GM18873 (cell line): ENCODE results near the gene GBX1.

Experiments
- ATAC-seq: cut with Tn5 transposase; IDR thresholded peaks from one replicate; pipeline ENCODE4 v1.9.1; 2021; ENCODE audit warnings: mild to moderate bottlenecking, moderate library complexity, moderate number of reproducible peaks; ENCODE audit not compliant: unreplicated experiment, low FRiP score

The GBX1 gene

DNA sequence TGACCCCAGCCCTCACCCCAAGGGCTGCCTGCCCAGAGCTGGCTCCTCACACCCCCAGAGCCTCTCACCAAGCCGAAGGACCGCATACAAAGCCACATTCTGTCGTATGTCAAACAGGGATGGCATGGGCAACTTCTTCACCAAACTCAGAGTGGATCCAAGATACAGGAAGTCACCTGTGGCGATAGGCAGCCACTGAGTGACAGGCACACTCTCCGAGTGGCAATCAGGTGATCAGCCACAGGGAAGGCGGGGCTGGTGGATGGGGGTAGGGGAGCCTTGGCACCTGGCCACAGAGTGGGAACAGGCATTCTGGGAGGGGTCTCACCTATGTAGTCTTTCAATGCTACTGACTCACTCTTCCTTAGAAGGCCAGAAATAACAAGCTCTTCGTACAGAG, 26.7 kb upstream of the GBX1 start:
- no peak for ATAC-seq

DNA sequence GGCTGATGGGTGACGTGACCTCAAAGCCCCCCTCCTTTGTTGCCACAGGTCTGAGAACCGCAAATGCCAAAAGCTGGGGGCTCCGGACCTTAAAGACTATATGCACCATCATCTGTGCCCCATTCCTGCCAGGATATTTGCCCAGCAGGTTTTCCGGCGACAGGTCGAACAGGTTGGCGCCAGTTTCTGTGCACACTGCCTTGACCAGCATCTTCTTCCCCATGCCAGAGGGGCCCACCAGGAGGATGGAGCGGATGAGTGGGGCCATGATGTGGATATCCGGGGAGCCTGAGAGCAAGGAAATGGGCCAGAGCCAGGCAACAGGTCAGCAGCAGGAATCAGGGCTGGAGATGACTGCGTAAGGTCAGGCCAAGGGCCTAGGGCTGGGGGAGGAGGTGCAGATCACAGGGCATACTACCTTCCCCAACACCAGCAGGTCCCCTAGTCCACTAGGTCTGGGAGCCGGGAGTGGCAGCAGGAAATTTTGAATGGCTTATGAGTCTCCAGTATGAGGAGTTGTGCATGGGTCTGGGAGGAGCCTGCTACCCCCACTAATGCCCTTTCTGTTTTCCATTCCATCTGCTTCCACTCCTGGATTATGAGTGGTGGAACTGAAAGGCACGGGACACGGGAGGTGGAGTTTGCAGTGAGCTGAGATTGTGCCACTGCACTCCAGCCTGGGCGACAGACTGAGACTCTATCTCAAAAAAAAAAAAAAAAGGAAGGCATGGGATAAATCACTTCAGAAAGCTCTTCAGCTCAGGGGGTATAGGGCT, 25.9 kb upstream of the GBX1 start:
- ATAC-seq, result no peak

DNA sequence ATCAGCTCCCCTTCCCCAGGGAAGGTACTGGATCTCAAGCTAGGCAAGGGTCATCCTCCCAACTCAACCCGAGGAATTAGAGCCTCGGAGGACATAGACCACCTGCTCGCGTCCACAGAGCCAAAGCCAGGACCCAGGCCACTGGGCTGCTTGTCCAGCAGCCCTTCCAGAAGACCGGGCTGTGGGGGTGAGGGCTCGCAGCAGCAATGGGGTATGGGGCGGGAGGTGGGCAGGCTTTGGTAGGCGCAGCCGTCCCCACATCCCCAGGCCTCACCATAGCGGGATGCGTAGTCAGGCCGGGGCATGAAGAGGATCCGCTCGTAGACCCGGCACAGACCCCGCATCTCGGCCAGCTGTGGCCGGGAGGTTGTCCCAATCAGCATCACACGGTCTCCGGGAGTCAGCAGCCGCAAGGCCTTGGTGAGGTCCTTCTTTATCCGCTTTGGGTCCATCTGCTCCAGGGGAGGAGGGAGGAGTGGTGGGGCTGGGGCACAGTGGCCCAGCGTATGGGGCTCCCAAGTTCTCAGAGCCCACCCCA, 24.6 kb upstream of the GBX1 start:
- ATAC-seq, result no peak

DNA sequence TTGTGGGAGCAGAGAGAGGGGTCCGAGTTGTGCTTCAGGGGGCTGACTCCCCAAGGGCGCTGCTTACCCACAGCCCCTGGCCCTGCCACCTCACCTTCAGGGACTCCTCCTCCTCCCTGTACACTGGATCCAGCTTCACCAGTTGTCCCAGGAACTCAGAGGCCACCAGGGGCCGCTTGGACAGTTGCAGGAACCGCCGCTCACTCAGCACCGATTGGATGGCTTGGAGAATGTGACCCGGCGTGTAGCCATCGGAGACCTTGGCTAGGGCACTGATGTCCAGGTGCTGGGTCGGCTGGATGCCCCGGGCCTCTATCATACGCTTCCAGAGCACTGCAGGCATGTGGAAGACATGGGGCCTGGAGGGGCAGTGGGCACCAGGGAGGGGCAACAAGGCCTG, 24.1 kb upstream of the GBX1 start:
- no peak for ATAC-seq

DNA sequence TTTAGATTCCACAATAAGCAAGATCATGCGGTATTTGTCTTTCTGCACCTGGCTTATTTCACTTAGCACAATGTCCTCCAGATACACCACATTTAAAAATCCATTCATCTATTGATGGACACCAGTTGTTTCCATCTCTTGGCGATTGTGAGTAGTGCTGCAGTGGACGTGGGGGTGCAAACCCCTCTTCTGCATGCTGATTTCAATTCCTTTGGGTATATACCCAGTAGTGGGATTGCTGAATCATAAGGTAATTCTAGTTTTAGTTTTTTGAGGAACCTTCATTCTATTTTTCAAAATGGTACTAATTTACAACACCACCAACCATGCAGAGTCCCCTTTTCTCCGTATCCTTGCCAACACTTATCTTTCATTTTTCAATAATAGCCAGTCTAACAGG, 21.5 kb upstream of the GBX1 start:
- ATAC-seq, result no peak

DNA sequence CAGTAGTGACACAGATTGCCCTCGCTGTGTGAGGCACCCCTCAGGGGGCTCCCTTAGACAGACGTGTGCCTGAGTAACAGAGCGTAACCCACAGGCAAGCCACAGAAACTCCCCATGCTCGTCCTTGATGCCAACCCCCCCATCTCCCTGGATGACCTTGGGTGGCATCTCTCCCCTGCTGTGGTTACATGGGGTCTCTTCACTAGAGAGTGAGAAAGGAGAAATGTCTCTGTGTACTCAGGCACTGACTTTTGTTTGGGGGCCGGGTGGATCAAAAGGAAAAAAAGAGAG, 20.7 kb upstream of the GBX1 start:
- ATAC-seq, result no peak

DNA sequence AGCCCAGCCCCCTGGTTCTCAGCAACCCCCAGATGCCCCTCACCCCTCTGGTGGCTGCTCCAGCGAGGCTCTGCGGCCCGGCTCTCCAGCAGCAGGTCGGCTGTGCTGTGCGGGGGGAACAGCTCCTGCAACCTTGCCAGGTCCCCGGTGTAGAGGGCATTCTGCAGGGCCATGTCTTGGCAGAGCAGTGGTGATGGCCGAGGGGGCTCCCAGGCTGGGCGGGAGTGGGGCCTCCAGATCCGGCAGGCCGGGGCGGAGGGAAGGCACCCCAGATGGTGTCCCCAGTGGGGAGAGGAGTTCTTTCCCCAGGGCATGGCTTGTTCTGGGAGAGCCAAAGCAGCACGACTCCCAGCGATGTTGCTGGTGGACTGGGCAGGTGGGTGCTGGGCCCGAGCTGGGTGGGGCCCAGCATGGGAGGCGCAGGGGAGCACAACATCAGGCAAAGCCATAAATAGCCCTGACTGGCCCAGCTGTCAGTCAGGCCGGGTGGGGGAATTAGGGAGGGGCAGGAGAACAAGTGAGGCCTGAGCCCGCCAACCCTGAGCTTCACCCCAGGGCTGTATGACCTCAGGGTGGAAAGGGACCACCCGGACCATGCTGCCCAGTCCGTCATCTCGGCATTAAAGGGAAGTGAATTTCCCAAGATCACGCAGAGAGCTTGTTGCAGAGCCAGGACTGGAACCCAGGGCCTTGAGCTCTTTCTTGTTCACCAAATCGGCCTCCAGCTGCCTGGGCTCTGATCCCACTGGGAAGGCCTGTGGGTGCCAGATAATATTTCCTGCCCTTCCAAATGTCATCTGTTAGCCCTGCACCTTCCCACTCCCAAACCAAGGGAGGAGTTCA, 20.1 kb upstream of the GBX1 start:
- ATAC-seq, result no peak

DNA sequence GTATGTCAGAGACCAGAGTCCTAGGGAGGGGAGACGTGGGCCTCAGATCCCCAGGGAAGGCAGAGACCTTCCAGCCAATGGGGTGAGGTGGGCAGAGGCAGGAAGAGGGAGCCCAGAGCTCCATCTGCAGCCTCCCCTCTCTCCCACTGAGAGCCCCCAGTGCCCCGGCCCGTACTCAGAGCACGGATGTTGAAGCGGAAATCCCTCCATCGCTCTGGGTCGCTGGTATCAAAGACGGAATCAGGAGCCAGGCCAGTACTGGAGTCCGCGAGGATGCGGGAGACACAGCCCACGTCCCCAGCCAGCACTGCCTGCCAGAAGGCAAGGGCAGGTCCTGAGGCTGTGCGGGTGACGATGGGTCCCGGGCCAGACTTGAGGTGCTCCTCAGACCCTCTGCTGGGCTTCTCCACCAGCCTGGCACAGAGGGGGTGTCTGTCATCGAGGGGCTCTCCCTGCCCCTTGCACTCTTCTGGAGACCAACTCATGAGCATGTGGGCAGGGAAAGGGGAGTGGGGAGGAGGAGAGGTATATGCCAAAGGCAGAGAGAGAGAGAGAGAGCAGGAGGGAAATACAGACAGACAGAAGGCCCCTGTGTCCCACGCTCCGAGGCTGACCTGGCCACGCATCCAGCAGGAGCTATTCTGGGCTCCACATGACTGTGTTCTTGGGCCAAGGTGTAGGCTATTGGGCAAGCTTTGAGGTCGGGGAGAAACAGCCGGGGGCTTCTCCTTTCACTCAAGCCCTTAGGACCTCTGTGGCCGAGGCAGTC, 19.3 kb upstream of the GBX1 start, which contains the start of gene ASB10:
Gene ASB10 (minus strand): TSS at position 611 of the 769 bp plus-strand sequence. CDS start 120 bp downstream, at position 491.
- ATAC-seq, result no peak

DNA sequence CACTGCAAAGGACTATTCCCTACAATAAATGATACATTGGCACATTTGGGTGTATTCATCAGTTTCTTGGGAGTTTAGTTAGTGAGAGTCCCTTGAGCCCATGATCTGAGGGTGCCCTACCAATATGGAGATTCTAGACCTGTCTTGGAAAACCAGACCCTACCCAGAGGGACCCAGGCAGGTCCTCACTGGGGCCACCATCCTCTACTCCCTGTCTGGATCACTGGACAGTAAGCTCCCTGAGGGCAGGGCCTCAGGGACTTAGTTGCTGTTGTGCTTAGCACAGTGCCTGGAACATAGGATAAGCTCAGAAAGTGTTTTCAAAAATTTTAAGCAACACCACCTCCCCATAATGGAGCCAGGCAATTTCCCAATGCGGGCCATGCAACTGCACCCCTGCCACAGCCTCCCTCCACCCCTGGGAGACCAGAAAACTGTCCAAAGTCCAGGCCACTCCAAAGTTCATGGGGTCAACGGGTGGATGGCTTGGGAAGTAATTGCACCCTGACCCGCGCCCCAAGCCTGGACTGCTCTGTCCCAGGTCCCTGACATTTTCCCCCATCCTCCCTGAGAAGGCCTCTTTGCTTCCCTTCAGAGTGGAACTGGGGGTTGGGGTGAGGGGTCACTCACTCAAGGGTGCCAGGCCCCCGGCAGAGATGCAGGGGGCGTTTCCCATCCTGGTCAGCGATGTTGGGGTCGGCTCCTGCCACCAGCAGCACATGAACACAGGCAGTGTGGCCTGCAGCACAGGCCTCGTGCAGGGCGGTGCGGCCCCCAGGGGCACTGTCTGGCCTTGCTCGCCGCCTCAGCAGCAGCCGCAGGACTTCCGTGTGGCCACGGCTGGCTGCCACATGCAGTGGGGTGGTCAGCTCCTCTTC, 18.5 kb upstream of the GBX1 start:
- ATAC-seq, result no peak

DNA sequence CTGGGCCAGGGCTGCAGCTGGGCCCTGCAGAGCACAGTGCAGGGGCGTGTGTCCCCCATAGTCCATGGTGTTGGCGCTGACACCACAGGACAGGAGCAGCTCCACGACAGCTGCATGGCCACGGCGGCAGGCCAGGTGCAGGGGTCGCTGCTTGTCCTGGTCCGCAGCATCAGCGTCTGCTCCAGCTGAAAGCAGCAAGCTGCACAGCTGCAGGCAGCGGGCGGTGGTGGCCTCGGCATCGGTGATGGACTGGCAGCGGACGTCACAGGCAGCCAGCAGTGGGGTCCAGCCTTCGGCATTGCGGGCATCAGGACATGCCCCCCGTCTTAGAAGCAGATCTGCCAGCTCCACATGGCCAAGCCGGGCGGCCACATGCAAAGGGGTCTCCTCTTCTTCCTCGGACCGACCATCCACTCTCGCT, 13.5 kb upstream of the GBX1 start:
- no peak for ATAC-seq

DNA sequence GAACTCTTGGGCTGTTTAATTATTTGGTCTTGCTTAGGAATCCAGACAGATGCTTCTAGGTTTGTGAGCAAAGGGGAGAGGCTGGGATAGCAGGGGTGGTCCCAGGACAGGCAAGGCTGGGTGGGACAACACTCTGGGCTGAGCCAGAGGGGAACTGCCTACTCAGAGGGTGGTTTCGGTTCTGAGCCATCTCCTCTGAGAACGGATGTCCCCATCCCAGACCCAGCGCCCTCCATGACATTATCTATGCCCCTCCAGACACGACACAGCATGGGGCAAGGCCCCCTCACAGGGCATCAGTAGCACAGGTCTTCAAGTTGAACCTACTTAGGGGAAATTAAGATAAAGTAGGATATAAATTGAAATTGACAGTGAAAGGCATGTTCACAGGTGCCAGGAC, 12.5 kb upstream of the GBX1 start:
- no peak for ATAC-seq

DNA sequence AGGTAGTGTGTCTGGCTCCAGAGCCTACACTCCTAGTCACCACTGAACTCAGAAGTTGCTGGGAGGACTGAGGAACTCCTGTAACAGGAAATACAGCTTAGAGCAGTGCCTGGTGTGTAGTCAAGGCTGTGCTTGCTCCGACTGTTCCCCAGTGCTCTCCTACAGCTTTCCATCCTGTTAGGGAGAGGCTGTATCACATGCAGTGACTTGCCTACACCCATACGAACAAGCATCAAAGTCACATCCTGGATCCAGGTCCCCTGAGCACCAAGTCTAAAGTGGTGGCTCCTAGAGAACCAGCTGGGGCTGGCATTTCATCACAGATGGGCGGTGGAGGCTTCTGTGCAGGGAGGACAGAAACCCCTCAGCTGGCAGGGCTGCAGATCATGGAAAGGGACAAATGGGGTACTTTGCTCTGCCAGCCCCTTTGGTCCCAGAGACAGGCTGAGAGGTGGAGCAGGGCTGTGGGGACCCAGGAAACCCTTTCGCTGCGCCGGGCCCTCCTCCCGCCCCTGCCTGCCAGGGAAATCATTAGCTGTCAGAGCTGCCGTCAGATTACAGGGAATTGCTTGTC, 11.9 kb upstream of the GBX1 start:
- no peak for ATAC-seq

DNA sequence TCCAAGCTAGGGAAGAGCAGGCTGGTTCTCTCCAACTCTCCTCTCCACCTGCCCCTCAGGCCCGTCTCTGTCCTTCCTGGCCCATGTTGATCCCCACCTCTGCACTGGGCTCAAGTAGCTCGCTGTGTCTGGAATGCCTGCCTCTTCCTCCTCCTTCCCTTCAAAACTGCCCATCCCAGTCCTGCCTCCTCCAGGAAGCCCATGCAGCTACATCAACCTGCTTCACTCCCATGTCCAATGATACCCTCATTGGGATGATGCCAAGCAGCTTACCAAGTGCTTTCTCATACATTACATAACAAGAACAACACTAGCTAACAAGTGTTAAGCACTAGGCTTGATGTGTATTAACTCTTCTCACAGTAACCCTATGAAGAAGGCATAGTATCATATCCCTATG, 11.3 kb upstream of the GBX1 start:
- no peak for ATAC-seq

DNA sequence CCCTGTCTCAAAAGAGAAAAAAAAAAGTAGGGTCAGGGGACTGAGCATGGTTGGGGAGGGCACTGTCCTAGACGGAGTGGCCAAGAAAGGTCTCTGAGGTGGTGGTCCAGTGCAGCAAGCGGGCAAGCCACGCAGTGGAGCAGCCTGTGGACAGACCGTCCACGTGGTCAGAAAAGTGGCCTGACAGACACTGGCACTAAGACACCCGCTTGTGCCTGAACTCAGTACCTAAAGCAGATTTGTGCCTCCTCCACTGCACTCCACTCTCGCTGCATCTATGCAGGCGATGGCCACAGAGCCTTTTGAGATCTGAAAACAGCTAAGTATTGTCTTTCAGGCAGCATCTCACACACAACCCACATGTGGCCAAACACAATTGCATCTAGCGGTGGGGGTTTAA, 10.7 kb upstream of the GBX1 start:
- no peak for ATAC-seq

DNA sequence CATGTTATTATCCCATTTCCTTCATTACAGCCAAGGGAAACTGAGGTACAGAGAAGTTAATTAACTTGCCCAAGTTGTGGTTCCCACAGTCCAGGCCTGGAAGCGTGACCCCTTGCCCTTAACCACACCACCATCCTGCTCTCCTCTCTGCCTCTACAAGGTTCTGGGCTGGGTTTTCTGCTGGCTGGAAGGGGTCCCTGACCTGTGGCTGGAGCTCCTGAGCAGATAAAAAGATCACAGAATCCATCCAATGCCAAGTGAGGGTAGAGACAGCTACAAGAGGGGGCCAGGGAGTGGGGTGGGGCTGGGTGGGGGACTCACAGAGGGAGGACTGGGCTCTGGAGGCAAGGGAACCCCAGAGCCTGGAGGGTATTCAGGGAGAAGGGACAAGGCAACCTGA, 9.8 kb upstream of the GBX1 start:
- no peak for ATAC-seq

DNA sequence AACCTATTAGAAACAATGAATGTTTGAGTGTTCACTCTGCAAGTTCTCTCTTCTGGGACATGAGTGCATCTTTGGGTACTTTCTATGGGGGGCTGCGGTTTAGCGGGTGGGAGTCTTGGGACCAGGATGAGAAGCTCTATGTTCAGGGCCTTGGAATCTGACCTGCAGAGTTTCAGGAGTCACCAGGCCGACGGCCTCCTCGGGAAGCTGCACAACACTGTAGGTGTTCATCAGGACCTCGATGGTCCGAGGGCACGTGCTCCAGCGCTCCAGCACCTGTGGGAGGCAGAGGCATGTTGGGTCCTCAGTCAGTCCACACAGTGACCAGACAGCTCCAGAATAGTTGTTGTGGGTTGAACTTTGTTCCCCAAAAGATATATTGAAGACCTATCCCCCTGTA, 8.9 kb upstream of the GBX1 start:
- ATAC-seq, result no peak

DNA sequence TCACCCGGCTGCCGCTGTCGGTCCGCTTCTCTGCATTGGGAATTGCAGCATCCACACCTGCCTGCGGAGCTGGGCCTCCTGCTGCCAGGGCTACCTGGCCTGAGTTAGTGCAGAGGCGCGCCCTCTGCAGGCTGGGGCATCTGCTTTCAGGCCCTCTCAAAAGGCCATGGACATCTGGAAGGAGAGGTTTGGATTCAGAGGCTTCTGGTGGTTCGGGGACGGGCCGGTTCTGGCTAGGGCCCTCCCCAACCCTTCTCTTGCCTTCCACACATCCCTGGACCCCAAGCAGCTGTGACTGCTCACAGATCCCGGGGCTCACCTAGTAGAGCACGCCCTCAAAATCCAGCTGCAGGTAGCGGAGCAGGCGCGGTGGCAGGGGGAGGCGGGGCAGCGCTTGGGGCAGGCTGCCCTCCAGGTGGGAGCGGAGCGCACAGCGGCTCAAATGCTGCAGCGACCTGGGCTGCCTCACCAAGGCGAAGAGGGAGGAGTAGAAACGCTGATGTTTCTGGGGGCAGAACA, 8.4 kb upstream of the GBX1 start:
- no peak for ATAC-seq

DNA sequence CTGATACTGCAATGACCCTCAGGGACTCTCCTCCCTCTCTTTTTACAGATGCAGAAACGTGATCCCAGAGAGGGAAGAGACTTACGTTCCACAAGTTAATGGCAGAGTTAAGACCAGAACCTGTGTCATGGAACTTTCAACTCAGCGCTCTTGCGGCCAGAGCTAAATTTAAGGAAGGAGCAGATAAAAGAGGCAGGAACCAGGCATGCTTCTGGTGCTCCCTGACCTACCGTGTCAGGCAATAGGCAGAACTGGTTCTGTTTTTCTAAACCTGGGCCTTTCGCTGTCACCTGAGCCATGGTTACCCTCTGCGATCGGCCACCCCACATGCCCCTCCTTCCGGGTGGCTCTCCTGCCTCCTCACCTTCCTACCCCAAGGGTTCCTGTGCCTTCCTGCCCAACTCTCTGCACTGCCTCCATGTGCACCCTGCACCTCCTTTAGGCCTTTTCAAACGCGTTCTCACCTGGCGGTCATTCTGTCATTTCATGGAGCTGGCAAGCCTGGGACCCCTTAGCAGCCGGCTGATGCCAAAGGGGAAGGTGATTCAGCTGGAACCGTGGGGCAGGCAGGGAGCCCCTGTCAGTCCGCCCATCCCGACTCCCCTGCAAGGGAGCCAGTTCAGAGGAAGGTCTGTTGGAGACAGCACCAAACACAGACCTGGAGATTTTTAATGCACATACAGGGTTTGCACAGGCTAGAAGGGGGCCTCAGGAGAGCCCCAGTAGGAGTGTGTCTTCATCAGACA, 7.7 kb upstream of the GBX1 start:
- ATAC-seq, result no peak
